NCI-H460 (cell line): Measurements from ENCODE around the gene NAP1L5. TPM values are rescaled to one million over a fixed set of nuclear protein-coding genes. Genes with fewer than 3 reads are reported as not detected.

Experiments
- DNase-seq: peaks from one replicate; pipeline ENCODE4 v3.0.0-alpha.2; 2016; ENCODE audit warnings: low read depth; ENCODE audit errors: extremely low read depth
- polyA plus RNA-seq: library from polyadenylated mRNA; depleted of rRNA; stranded (reverse); fragments of >200 nt; gene quantifications from 2 replicates; pipeline ENCODE4 v1.2.3, GENCODE V29; 2014; cell fraction: nucleus; rRNA removed
- total RNA-seq: library from RNA; depleted of rRNA; stranded (reverse); fragments of >200 nt; shearing (Covaris generic); gene quantifications from 2 replicates; pipeline ENCODE4 v1.2.3, GENCODE V29; 2014; rRNA removed

NAP1L5 gene, protein sequence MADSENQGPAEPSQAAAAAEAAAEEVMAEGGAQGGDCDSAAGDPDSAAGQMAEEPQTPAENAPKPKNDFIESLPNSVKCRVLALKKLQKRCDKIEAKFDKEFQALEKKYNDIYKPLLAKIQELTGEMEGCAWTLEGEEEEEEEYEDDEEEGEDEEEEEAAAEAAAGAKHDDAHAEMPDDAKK
- 4.8 and 5.3 TPM in 2 replicates for total RNA-seq
- 3.0 and 3.6 TPM in 2 replicates for polyA plus RNA-seq

DNA sequence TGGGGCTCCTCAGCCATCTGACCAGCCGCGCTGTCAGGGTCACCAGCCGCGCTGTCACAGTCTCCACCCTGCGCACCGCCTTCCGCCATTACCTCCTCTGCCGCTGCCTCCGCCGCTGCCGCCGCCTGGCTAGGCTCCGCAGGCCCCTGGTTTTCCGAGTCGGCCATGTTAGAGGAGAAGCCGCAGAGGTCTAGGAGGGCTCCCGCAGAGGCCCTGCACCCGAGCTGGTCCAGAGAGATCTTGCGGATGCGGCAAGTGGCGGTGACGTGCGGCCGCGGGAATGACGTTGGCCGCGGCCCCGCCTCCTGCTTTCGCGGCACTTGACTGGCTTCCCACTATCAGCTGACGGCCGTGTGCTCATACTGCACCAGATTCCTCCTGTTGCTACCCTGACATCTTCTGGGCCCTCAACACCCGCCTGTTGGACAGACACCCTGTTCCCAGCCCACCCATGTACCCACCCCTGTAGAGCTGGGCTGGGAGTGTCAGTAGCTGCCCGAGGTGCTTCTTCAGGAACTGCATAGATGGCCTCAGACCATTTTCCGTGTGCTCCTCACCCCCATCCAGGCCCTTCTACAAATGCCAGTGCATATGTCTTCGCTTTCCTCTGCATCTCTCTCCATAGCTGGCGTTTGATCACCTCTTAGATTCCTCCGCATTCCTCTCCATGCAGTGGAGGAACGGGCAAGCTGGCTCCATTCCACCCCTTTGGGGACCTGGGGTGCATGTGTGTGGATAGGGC, at the start of gene NAP1L5:
NAP1L5 (minus strand) TSS at position 242 of the 742 bp plus-strand sequence; CDS start at position 167, 75 bp downstream.
- DNase-seq: peak; percentile 17

DNA sequence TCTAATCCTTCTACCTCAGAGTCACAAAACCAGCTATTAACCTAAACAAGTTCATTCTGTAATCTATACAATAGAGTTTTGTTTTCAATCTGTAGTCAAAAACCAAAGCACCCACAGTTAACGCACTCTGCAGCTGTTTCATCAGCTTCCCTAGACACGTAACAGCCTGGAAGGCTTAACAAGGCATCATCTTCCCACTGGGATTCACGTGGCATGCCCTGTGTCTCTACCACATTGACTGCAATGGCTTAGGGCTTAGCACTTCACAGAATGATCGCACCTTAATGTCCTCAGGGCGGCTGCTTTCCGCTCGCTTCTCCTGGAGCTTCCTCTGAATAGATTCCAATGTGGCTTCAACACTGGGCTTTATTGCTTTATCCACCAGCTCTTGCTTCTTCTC, 49.7 kb upstream of the NAP1L5 start:
- DNase-seq: no peak

DNA sequence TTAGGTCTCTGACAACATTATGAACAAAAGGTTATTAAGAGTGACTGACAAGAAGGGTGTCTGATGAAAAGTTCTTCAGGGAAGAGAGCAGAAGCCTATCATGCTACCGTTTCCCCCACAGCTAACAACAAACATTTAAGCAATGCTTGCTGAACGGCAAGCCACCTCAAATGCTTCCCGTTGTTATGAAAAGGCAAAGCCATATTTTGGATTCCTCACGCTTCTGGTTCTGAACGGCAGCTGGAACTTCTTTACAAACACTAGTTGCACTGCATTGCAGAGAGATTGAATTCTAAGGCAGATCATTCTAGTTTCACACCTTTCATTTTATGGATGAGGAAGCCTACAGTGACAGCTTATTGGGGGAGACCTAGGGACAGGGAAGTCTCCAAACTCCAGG, 48.6 kb upstream of the NAP1L5 start:
- DNase-seq: no peak

DNA sequence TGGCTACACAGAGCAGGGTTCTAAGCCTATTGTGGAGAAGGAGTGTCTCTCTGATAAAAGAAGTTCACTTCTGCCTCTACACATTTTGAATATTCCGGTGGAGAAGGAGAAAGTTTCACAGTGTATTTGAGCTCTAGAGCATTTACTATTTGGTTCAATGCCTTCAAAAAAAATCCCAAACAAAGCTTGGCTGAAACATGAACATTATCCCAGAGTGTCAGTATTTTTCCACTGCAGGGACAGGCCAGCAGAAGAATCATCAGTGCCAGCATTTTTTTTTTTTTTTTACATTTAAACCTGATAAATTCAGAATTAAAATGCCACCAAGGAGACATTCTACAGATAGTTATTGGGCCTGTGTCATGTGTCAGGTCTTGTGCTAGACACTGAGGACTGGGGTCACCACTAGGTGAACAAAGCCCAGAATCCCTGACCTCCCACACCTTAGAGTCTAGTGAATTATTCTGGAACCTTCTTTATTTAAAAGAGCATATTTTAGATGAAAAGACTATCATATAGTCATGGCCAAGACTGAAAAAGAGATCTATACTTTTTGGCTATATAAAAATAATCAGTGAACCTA, 48.0 kb upstream of the NAP1L5 start:
- no peak for DNase-seq

DNA sequence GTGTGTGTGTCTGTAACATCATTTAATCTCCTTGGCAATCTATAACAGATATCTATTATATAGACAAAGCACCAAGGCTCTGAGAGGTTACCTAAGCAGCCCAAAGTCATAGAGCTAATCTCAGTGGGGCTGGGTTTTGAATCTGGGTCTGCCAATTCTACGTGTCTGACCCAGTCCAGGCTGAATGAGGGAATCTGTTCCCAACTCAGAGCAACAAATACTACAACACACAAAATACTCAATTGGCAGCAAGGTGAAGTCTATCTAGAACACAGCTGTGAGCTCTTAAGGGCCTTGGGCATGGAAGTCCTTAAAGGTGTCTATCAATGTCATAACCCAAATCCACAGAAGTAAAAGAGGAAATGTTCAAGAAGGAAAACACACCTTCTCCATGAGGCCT, 47.5 kb upstream of the NAP1L5 start:
- DNase-seq: no peak

DNA sequence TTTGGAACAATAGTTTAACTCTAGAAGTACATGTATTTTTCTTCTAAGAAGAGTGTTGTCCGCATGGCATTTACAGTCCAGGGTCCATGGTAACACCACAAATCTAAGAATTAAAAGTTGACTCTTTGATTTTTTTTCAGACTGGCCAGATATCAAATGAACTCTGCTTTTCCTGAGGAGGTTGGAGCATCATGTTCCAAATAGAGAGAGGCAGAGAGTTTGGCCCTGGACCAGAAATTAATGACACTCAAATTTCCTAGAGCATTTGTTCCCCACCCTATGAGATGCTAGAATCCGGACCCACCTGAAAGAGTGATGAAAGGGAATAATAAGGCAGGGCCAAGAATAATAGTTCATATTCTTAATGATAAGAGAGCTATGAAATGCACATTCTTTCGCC, 47.0 kb upstream of the NAP1L5 start:
- no peak for DNase-seq

DNA sequence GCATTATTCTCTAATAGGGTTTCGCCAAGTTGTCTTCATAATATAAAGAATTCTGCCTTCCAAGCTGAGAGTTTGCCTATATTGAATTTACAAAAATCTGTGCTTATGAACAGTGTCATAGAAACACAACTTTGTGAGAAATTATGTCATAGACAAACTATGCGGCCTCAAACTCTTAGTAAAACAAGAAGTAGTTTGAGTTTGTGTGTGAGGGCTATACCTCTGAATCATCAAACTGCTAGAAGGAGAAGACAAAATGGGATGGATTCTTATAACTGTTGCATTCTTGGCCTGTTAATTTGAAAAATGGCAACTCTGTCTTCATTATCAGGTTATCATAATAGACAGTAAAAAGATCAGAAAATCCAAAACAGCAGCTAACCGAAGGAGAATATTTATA, 46.1 kb upstream of the NAP1L5 start:
- DNase-seq: no peak

DNA sequence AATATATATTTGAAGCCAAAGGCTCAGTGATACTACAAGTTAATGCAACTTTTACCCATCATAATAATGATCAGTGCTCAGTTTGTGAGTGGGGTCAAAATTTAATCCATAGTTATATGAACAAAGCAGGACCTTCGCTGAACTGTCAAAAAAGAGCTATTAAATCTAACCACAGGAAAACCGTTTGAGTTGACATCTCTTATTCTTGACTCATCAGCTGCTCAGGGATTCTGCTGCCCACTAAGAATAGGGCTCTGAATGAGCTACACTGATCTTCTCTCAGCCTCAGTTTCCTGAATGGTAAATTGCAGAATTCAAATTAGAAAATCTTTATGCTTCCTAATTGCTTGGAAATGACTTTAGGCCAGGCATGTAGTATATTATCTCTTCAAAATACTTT, 44.9 kb upstream of the NAP1L5 start:
- no peak for DNase-seq

DNA sequence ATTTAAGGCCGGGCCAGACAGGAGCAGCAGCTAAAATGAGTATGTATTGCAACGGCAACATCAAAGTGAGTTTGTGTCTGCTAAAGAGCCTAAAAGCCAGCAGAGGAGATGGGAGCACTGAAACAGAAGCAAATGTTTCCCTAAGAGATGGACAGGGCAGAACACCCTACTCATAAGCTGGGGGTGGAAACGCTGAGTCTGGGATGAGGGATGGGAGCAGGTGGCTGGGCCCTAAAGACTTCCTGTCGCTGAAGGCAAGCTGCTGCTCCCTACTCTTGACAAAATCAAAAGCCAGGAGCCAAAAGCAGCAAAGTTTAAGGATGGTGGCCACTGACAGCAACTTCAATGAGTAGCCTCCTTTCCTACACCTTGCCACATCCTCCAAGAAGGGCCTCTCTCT, 40.6 kb upstream of the NAP1L5 start:
- no peak for DNase-seq

DNA sequence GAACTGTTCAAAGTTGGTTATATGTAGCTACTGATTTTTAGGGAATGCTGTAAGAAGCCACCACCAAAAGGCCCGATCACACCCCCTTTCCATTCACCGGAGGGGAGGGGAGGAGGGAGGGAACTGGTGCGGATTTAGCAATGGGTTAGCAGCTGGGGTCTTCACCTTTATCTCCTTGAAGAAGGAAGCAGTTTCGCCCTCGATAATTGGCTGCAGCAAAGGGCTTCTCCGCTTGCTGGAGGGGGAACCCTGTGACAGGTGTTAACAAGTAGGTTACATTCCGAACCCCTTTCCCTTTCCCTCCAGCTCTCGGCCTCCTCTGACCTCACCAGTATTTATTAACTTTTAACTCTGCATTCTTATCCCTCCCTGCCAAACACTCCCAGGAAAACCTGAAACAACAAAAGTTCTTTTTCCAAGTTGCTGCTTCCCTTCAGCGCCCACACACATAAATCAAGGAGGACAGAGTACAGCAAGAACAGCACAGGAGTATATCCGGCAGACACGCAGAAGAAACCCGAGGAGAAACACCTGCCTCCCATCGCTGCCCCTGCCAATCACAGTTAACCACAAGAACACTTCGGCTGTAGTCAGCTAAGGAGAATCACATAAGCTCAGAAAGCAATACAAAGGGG, 39.8 kb upstream of the NAP1L5 start:
- DNase-seq: no peak

DNA sequence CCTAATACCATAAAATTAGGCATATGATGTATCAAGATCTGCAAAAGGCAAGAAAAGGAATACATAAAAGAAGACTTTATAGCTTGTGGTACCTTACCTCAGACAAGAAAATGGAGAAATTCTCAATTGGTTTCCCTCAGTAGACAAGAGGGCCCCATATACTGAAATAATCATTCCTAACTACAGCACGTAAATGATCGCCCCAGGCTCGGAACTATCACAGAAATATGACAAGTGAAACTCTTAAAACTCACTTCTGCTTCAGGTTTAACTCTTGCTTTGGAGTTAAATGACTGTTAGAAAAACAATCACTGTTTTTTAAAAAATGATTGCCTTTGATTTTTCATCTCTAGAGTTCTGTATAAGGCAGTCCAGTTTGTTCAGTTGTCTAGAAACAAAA, 38.6 kb upstream of the NAP1L5 start:
- no peak for DNase-seq

DNA sequence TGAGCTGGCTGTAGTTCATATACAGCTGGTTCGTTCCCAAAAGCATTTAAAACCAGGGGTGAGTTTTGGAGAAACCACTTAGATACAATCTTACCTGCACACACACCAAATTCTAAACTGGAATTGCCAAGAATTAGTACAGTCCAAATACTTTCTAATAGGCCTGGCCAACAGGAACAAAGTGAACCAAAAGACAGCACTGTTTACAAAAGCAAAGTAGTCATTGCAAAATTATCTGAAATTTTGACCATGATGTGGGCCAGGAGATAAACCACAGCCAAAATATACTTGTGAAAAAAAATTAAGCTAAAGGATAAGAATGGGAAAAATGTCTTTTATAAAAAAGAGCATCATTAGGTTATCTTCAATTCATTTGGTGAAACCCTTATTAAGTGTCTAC, 37.9 kb upstream of the NAP1L5 start:
- DNase-seq: no peak

DNA sequence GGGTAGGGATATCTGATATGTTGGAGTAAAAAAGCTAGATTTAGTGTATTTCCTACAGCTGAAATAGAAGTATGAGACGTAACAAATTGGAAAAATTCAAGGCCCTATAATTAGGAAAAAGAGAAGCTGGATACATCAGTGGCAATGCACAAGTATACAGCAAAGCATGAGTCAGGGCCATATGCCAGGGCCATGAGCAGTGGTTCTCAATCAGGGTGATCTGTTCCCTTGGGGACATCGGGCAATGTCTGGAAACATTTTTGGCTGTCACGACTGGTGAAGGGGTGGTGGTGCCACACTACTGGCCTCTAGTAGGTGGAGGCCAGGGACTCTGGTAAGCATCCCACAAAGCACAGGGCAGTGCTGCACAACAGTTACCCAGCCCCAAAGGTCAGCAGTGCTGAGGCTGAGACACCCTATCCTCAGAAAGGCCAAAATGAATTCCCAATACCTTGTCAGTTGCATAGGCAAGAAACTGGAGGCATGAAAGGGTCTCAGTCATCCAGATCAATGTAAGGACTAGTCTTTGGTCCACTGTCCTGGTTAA, 36.8 kb upstream of the NAP1L5 start:
- no peak for DNase-seq

DNA sequence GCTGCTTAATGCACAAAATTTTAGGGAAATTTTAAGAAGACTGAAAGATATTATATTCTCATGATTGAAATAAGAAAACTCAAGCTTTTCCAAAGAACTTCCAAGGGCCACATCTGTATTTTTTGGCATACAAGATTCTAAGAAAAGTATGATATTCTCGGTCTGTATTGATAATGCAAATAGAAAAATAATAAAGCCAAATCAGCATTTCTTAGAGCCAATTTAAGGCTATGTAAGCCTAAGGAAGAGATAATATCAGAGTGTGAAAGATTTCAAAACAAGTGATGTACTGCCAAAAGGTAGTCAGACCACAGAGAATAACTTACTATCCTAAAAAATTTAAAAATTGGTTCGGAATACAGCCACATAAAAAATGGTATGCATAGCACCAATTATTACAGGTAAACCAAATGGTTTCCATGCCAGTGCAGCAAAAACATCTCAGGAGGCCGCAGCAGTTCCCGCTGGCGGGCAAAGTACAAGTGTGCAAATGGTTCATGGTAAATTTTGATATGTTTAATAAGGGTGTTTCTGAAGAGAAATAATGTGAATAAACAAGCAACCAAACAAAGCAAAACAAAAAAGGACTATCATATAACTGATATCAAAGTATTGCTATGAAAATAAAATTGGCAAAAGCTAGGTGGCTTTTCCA, 35.2 kb upstream of the NAP1L5 start:
- DNase-seq: no peak

DNA sequence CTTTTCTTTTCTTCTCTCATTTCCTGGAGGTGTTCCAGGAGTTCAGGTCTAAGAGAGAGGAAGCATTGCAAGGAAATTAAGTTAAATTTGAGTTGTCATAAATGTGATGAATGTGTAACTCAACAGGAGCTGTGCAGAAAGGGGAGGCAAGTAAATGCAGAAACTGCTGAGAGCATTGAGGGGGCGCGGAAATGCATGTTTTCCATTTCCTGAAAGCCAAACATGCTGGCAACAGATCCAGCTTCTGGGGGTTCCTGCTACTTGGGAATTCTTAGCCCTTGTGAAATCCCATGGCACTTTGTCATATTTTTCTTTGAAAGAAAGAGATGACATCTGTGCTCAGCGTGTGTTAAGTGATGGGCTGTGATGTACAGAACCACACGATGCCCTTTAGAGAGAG, 33.8 kb upstream of the NAP1L5 start:
- DNase-seq: no peak

DNA sequence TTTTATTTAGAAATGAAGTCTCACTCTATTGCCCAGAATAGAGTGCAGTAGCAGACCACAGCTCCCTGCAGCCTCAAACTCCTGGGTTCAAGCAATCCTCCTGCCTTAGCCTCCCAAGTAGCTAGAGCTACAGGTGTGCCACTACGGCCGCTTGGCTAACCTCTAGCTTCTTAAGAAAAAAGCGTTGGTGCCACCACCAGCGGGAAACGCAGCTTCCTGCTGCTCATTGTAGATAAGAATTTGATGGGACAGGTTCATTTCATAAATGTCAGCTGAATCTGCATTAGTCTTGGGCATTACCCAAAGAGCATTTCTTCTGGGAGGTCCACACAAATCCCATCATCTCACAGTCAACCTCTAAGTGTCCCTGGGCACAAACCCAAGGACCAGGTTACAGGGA, 33.2 kb upstream of the NAP1L5 start:
- DNase-seq: no peak

DNA sequence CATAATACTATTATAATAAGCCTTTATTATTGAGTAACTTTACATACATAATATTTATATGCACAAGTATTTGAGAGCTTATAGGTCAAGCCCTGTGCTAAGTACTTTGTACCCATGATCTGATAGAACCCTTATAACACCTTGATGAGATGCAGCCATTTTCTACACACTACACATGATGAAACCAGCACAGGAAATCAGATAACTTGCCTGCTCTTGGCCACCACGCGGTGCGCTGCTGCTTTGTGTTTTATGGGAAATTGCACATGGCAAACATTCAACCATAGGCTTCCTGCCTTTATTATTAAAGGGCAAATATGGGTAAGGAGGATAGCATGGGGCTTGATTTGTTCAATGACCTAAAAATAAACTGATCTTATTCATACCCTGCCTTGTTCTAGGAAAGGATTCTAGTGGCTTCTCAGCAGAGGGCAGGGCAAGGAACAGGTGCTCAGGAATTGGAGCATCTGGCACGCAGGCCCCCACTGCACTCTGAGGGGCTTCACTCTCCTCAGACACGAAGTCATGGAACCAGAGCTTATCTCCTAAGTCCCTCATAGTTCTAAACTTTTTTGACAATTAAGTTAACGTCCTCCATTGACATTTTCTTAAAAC, 31.6 kb upstream of the NAP1L5 start:
- no peak for DNase-seq

DNA sequence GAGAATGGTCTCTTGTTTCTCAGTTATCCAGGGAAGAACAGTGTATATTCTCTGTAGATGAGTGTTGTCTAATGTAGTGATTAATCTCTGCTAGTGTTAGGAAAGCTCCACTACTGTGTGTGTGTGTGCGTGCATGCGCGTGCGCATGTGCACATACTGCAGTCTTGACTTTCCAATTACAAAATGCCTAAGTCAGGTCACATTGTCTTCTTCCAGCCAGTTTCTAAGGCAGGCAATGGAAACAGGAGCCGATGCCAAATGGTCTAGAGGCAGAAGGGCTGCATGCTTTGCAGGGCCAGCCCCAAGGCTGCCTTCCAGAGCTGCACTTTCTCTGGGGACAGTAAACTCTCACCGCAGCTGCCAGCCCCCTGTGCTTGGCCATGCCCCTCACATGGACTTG, 30.5 kb upstream of the NAP1L5 start:
- DNase-seq: no peak

DNA sequence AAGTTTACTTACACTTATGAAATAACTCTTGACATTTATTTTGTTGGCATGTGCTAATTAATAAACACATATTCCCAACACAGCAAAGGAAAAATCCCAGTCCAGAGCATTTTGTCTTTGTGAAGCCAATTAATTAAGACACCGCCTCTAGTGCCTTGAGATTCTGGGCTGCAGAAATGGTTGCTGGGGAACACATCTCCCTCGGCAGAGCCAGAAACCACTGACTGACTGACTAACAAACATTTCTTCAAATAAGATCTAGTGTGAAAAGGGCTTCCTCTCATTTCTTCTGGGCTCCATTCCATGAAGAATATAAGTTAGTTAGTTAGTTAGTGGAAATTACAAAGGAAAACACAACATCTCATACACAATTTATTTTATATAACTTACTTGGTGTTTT, 28.4 kb upstream of the NAP1L5 start:
- no peak for DNase-seq

DNA sequence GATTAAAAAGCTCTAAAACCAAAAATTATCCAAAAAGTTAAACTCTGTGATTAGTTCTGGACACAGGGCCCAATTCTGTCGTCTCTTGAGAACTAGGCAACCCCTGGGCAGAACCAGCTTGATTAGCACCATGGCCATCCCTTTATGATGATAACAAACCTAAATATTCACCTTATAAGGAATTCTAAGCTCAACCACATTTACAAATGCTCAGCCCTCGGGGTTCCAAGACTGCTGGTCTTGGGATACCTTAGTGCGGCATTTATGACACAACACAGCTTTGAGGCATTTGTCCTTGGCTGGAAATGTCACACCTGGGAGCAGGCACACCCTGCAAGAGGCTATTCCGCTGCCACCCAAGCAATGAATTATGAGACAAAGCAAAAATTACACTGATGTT, 27.5 kb upstream of the NAP1L5 start:
- DNase-seq: no peak
